Upper lobe of left lung (tissue), 6 donors: ENCODE measurements around the gene LGR5. TPM values are rescaled to one million over a fixed set of nuclear protein-coding genes. Genes with fewer than 3 reads are reported as not detected.

Experiments used
- ATAC-seq, 2 donors: fragments of 200-7000 bp; cut with Tn5 transposase; one replicate each; pipeline ENCODE4 v1.9.1; 2022; ENCODE audit warnings: mild to moderate bottlenecking in 2 of 2, moderate library complexity in 2 of 2; ENCODE audit not compliant: low FRiP score in 2 of 2
- DNase-seq, 2 donors: peaks; one replicate each; pipeline ENCODE4 v3.0.0-alpha.2; 2019 to 2020
- H3K27ac ChIP-seq, 4 donors: fragments of 200-600 bp; sonication (generic); one replicate each; pipeline ENCODE4 v1.5.1; 2016 to 2019
- H3K27me3 ChIP-seq, 4 donors: fragments of 200-600 bp; sonication (generic); one replicate each; pipeline ENCODE4 v1.5.1; 2017 to 2019
- H3K36me3 ChIP-seq, 4 donors: fragments of 200-600 bp; sonication (generic); one replicate each; pipeline ENCODE4 v1.5.1; 2016 to 2019
- H3K4me1 ChIP-seq, 4 donors: fragments of 200-600 bp; sonication (generic); one replicate each; pipeline ENCODE4 v1.5.1; 2018 to 2019
- H3K4me3 ChIP-seq, 4 donors: fragments of 200-600 bp; sonication (generic); one replicate each; pipeline ENCODE4 v1.5.1; 2017 to 2019; ENCODE audit warnings: mild to moderate bottlenecking in 2 of 4, moderate library complexity in 1 of 4
- H3K9me3 ChIP-seq, 4 donors: fragments of 200-600 bp; sonication (generic); one replicate each; pipeline ENCODE4 v1.5.1; 2018 to 2019
- CTCF ChIP-seq, 6 experiments: fragments of 450-650 bp in 4 of 6; fragments of 200-600 bp in 2 of 6; sonication (generic) in 2 of 6; IDR thresholded peaks; one replicate each; pipeline ENCODE4 v1.5.1; 2016 to 2019; ENCODE audit warnings: antibody characterized with exemption in 6 of 6
- EP300 ChIP-seq, 4 donors: sonication (generic); formaldehyde crosslinking; IDR thresholded peaks; one replicate each; pipeline ENCODE4 v1.5.1; 2017; ENCODE audit warnings: antibody characterized with exemption in 4 of 4, control low read depth in 2 of 4
- POLR2A ChIP-seq, 4 donors: fragments of 450-650 bp; IDR thresholded peaks; one replicate each; pipeline ENCODE4 v1.5.1; 2016 to 2017; ENCODE audit warnings: antibody characterized with exemption in 4 of 4, mild to moderate bottlenecking in 2 of 4
- POLR2AphosphoS5 ChIP-seq, 2 donors: sonication (generic); formaldehyde crosslinking; IDR thresholded peaks; one replicate each; pipeline ENCODE4 v1.5.1; 2017; ENCODE audit warnings: antibody characterized with exemption in 2 of 2
- WGBS, 2 donors: methylation state at CpG; one replicate each; pipeline ENCODE4 v1.1.5; 2017 to 2018; 5-methylcytosine and 5-hydroxymethylcytosine counted together
- total RNA-seq, 6 donors: library from RNA; depleted of rRNA in 4 of 6; stranded (reverse); fragments of >200 nt in 4 of 6; gene quantifications; one replicate each; pipeline versions ENCODE4 v1.1.0 to v1.2.1, GENCODE V29; 2016 to 2021
- donor health status: DM: no; HTN: no; CAD: no; lungs with moderate emphysema.
- donor health status: DM: no; HTN: yes; CAD: no; lungs with severe emphysema.

LGR5 gene
- total RNA-seq, 6 donors from 2014 or later: 0.27 to 1.2 (median 0.75) TPM; not detected in 2

- H3K36me3 ChIP-seq: no peaks in the 10 kb centered on the region
- no peak overlapping the region for H3K4me3 ChIP-seq
- peaks cover 0 to 17% (median 6%) of the 10 kb centered on the region in 4 donors for H3K27me3 ChIP-seq
- DNase-seq (no peak), ATAC-seq (no peak)
- TF ChIP-seq CTCF (IDR thresholded peaks at IDR 0.05) (no peak), POLR2AphosphoS5 (IDR thresholded peaks at IDR 0.05) (no peak), EP300 (IDR thresholded peaks at IDR 0.05) (no peak), POLR2A (IDR thresholded peaks at IDR 0.05) (no peak)
- no peak overlapping the region for H3K27ac ChIP-seq
- peaks cover 21 to 26% (median 22%) of the 10 kb centered on the region in 4 donors for H3K4me1 ChIP-seq
- peaks cover 4 to 15% (median 11%) of the 10 kb centered on the region in 4 donors for H3K9me3 ChIP-seq
Measured at GRCh38 chr12:71436696-71437095, 2.9 kb upstream of the LGR5 start.

GRCh38 chr12:71438670-71439361, 782 bp upstream of the LGR5 start:
- Histone ChIP-seq H3K9me3 (peaks cover 4 to 15% (median 11%) of the 10 kb centered on the region in 4 donors), H3K27me3 (peaks cover 0 to 17% (median 6%) of the 10 kb centered on the region in 4 donors), H3K4me3 (peak overlapping the region in 3 of 4 donors; percentile 37 to 52 (median 46)), H3K4me1 (peaks cover 21 to 26% (median 22%) of the 10 kb centered on the region in 4 donors), H3K36me3 (no peaks in the 10 kb centered on the region), H3K27ac (no peak overlapping the region)
- TF ChIP-seq EP300 (IDR thresholded peaks at IDR 0.05) (no peak), CTCF (IDR thresholded peaks at IDR 0.05) (no peak)
- ATAC-seq: peak in 1 of 2 donors; percentile 40
- WGBS, 2 donors: 4% methylated on average over 17 of the region's 17 CpGs
- no peak for DNase-seq

GRCh38 chr12:71439362-71439612, 311 bp upstream of the LGR5 start:
- no peaks in the 10 kb centered on the region for H3K36me3 ChIP-seq
- H3K4me1 ChIP-seq: peaks cover 21 to 26% (median 22%) of the 10 kb centered on the region in 4 donors
- no peak for TF ChIP-seq POLR2A (IDR thresholded peaks at IDR 0.05)
- TF ChIP-seq EP300 (IDR thresholded peaks at IDR 0.05): no peak
- no peak for TF ChIP-seq CTCF (IDR thresholded peaks at IDR 0.05)
- TF ChIP-seq POLR2AphosphoS5 (IDR thresholded peaks at IDR 0.05): no peak
- peaks cover 4 to 15% (median 11%) of the 10 kb centered on the region in 4 donors for H3K9me3 ChIP-seq
- WGBS, 2 donors: 0 to 1% methylated on average over 11 to 17 of the region's 17 CpGs
- ATAC-seq (no peak), DNase-seq (no peak)
- H3K27me3 ChIP-seq: peaks cover 0 to 17% (median 6%) of the 10 kb centered on the region in 4 donors
- H3K4me3 ChIP-seq: peak overlapping the region; percentile 16 to 52 (median 42)
- H3K27ac ChIP-seq: no peak overlapping the region

- DNase-seq (peak in 1 of 2 donors; percentile 58), ATAC-seq (peak in 1 of 2 donors; percentile 17)
- Histone ChIP-seq H3K9me3 (peaks cover 4 to 15% (median 11%) of the 10 kb centered on the region in 4 donors), H3K4me3 (peak overlapping the region in 3 of 4 donors; percentile 37 to 52 (median 46)), H3K36me3 (no peaks in the 10 kb centered on the region), H3K4me1 (peaks cover 21 to 26% (median 22%) of the 10 kb centered on the region in 4 donors), H3K27ac (no peak overlapping the region), H3K27me3 (peaks cover 0 to 17% (median 6%) of the 10 kb centered on the region in 4 donors)
- 1 to 2% methylated on average over 23 to 27 of the region's 27 CpGs for WGBS, 2 donors
- no peak for TF ChIP-seq POLR2AphosphoS5 (IDR thresholded peaks at IDR 0.05)
- no peak for TF ChIP-seq POLR2A (IDR thresholded peaks at IDR 0.05)
- no peak for TF ChIP-seq CTCF (IDR thresholded peaks at IDR 0.05)
- no peak for TF ChIP-seq EP300 (IDR thresholded peaks at IDR 0.05)
Measured at GRCh38 chr12:71440345-71440762, 756 bp downstream of the LGR5 start.
